Keratinocyte (primary cell): Measurements from ENCODE around the gene PPM1H.
A peak's percentile ranks its signal among the peaks of the same experiment; 100 is the strongest.

Source experiments
- EZH2 ChIP-seq: IDR thresholded peaks from one replicate; pipeline ENCODE4 v1.6.1; 2012; ENCODE audit warnings: inconsistent platforms, mild to moderate bottlenecking, low read length, moderate library complexity
- TF ChIP-seq, protein P1 (sequence below), 3 experiments: IDR thresholded peaks in 1 of 3; conservative IDR thresholded peaks in 1 of 3; optimal IDR thresholded peaks in 1 of 3; 2 replicates in 2 of 3; 3 replicates in 1 of 3; pipeline versions ENCODE3 to v1.5.1; 2011; ENCODE audit warnings: low read length in 3 of 3, mild to moderate bottlenecking in 3 of 3, moderate library complexity in 2 of 3, control low read depth in 1 of 3, inconsistent platforms in 1 of 3; ENCODE audit not compliant: insufficient read depth in 2 of 3; ENCODE audit errors: extremely low read depth in 1 of 3

DNA sequence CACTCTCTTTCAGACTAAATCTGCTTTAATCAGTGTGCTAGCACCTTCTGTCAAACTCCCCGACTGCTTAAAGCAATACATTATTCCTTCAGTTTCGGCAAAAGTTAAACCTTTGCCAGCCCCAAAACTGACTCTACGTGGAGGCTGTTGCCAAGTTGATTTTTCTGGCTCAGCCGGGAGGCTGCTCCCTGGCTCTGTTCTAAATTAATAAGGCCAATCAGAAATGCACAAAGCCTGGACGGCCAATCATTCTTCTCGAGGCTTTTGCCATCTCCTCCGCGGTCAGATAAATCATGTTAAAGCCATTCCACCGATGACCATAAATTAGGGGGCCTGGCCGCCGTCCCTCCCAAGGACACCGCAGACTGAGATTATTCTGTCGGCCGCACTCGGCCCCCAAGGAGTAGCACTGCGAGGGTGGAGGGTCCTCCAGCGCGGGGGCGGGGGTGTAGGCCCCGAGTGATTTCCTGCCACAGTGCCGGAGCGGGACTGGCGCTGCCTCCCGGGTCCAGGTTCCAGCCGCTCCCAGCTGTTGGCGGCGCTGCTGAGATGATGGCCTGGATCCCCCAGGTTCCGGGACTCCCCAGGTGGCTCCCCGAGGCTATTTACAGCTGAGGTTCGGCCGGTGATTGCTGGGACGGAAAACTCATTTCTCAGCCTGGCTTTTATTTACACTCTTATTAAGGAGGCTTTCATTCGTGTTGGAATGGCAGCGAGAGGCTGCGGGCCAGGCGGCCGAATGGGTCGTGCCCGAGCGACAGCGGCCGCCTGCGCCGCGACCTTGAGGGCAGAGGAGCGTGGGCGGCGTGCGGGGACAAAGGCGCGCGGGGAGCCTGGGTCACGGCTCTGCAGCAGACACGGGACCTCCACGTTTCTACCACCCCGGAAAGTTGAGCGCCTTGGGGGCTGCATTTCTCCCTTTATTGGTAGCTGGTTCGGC lies 303.2 kb downstream of the PPM1H start:
- TF ChIP-seq, protein P1, sequence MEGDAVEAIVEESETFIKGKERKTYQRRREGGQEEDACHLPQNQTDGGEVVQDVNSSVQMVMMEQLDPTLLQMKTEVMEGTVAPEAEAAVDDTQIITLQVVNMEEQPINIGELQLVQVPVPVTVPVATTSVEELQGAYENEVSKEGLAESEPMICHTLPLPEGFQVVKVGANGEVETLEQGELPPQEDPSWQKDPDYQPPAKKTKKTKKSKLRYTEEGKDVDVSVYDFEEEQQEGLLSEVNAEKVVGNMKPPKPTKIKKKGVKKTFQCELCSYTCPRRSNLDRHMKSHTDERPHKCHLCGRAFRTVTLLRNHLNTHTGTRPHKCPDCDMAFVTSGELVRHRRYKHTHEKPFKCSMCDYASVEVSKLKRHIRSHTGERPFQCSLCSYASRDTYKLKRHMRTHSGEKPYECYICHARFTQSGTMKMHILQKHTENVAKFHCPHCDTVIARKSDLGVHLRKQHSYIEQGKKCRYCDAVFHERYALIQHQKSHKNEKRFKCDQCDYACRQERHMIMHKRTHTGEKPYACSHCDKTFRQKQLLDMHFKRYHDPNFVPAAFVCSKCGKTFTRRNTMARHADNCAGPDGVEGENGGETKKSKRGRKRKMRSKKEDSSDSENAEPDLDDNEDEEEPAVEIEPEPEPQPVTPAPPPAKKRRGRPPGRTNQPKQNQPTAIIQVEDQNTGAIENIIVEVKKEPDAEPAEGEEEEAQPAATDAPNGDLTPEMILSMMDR (optimal IDR thresholded peaks at IDR 0.05 in 1 of 3, IDR thresholded peaks at IDR 0.05 in 1 of 3, conservative IDR thresholded peaks at IDR 0.05 in 1 of 3; ENCODE audit: extremely low read depth in 1 of 3, insufficient read depth in 2 of 3, low read length in 3 of 3), result peak; percentile 38 to 67 (median 48)
- no peak for TF ChIP-seq EZH2
